Mesenchymal stem cell (in vitro differentiated cells and primary cell): ENCODE measurements around the gene CYP46A1.
A peak's percentile ranks its signal among the peaks of the same experiment; 100 is the strongest.

Source experiments
- DNase-seq: peaks from one replicate; pipeline ENCODE4 v3.0.0-alpha.2; 2013
- H2AFZ ChIP-seq: one replicate; pipeline ENCODE4 v1.6.1; 2013; ENCODE audit warnings: low read depth, mild to moderate bottlenecking, control low read depth, inconsistent platforms, low read length, moderate library complexity
- H2AK5ac ChIP-seq: 2 replicates; pipeline ENCODE4 v1.6.1; 2013; ENCODE audit warnings: low read length, moderate library complexity, mild to moderate bottlenecking, inconsistent platforms; ENCODE audit not compliant: severe bottlenecking
- H2BK120ac ChIP-seq: one replicate; pipeline ENCODE4 v1.6.1; 2013; ENCODE audit warnings: low read depth, mild to moderate bottlenecking, inconsistent platforms, low read length, moderate library complexity
- H2BK12ac ChIP-seq, 2 experiments: one replicate each; pipeline ENCODE4 v1.6.1; 2013; ENCODE audit warnings: inconsistent platforms in 2 of 2, low read length in 2 of 2, mild to moderate bottlenecking in 2 of 2, moderate library complexity in 2 of 2, control low read depth in 1 of 2
- H2BK15ac ChIP-seq: one replicate; pipeline ENCODE4 v1.6.1; 2013; ENCODE audit warnings: mild to moderate bottlenecking, low read depth, inconsistent platforms; ENCODE audit not compliant: poor library complexity, severe bottlenecking
- H2BK5ac ChIP-seq: 2 replicates; pipeline ENCODE4 v1.6.1; 2013; ENCODE audit warnings: low read depth, mild to moderate bottlenecking, low read length, control low read depth, inconsistent platforms; ENCODE audit not compliant: poor library complexity, severe bottlenecking
- H3K14ac ChIP-seq, 2 experiments: one replicate each; pipeline ENCODE4 v1.6.1; 2013; ENCODE audit warnings: inconsistent platforms in 2 of 2, low read length in 2 of 2, control low read depth in 1 of 2, mild to moderate bottlenecking in 1 of 2, moderate library complexity in 1 of 2
- H3K18ac ChIP-seq, 2 experiments: one replicate each; pipeline ENCODE4 v1.6.1; 2013; ENCODE audit warnings: inconsistent platforms in 2 of 2, low read length in 2 of 2, control low read depth in 1 of 2, low read depth in 1 of 2, mild to moderate bottlenecking in 1 of 2
- H3K23ac ChIP-seq, 2 experiments: one replicate each; pipeline ENCODE4 v1.6.1; 2013; ENCODE audit warnings: inconsistent platforms in 2 of 2, low read length in 2 of 2, mild to moderate bottlenecking in 2 of 2, moderate library complexity in 2 of 2, control low read depth in 1 of 2
- H3K27ac ChIP-seq: 2 replicates; pipeline ENCODE4 v1.5.1; 2013; ENCODE audit warnings: mild to moderate bottlenecking, moderate library complexity, low read length, control low read depth, inconsistent platforms; ENCODE audit not compliant: poor library complexity, severe bottlenecking
- H3K27me3 ChIP-seq, 2 experiments: 2 replicates each; pipeline versions ENCODE4 v1.6.1 to v1.7.0; 2013; ENCODE audit warnings: low read length in 2 of 2, mild to moderate bottlenecking in 2 of 2, moderate library complexity in 2 of 2, control low read depth in 1 of 2, inconsistent platforms in 1 of 2; ENCODE audit not compliant: control insufficient read depth in 1 of 2, insufficient read depth in 1 of 2
- H3K36me3 ChIP-seq, 2 experiments: 2 replicates each; pipeline versions ENCODE4 v1.6.1 to v1.7.0; 2013; ENCODE audit warnings: low read length in 2 of 2, control low read depth in 1 of 2, inconsistent platforms in 1 of 2, low read depth in 1 of 2, mild to moderate bottlenecking in 1 of 2; ENCODE audit not compliant: insufficient read depth in 2 of 2, control insufficient read depth in 1 of 2
- H3K4ac ChIP-seq, 2 experiments: one replicate each; pipeline ENCODE4 v1.6.1; 2013; ENCODE audit warnings: inconsistent platforms in 2 of 2, low read length in 2 of 2, mild to moderate bottlenecking in 2 of 2, moderate library complexity in 2 of 2, control low read depth in 1 of 2, low read depth in 1 of 2
- H3K4me1 ChIP-seq: 2 replicates; pipeline ENCODE4 v1.6.1; 2013; ENCODE audit warnings: low read depth, low read length, control low read depth; ENCODE audit not compliant: control insufficient read depth, insufficient read depth
- H3K4me2 ChIP-seq: 2 replicates; pipeline ENCODE4 v1.6.1; 2013; ENCODE audit warnings: low read length, mild to moderate bottlenecking, inconsistent platforms; ENCODE audit not compliant: poor library complexity, severe bottlenecking
- H3K4me3 ChIP-seq, 2 experiments: 2 replicates each; pipeline versions ENCODE4 v1.5.1 to v1.7.0; 2013; ENCODE audit warnings: low read length in 2 of 2, mild to moderate bottlenecking in 2 of 2, control low read depth in 1 of 2, low read depth in 1 of 2; ENCODE audit not compliant: insufficient read depth in 1 of 2
- H3K79me1 ChIP-seq: replicated peaks from 2 replicates; pipeline ENCODE4 v1.6.1; 2013; ENCODE audit warnings: mild to moderate bottlenecking, control low read depth, low read length, inconsistent platforms; ENCODE audit not compliant: poor library complexity, severe bottlenecking
- H3K9ac ChIP-seq: 2 replicates; pipeline ENCODE4 v1.7.0; 2013; ENCODE audit warnings: mild to moderate bottlenecking, low read length, moderate library complexity
- H3K9me3 ChIP-seq: 2 replicates; pipeline ENCODE4 v1.7.0; 2013; ENCODE audit warnings: mild to moderate bottlenecking, low read length; ENCODE audit not compliant: control insufficient read depth
- H4K8ac ChIP-seq: one replicate; pipeline ENCODE4 v1.6.1; 2013; ENCODE audit warnings: inconsistent platforms, mild to moderate bottlenecking, low read length, moderate library complexity
- H4K91ac ChIP-seq: one replicate; pipeline ENCODE4 v1.6.1; 2013; ENCODE audit warnings: mild to moderate bottlenecking, low read length, inconsistent platforms
- WGBS: methylation state at CpG from one replicate; pipeline ENCODE4 v1.1.7; 2013; ENCODE audit warnings: mixed read lengths; 5-methylcytosine and 5-hydroxymethylcytosine counted together

Gene CYP46A1

GRCh38 chr14:99755068-99755405 lies 70.9 kb downstream of the CYP46A1 start:
- Histone ChIP-seq H3K27ac (no peak overlapping the region), H3K9me3 (no peaks in the 10 kb centered on the region), H3K4ac (peak overlapping the region; percentile 15 to 19), H2AK5ac (peak overlapping the region; percentile 72), H3K36me3 (no peaks in the 10 kb centered on the region), H3K79me1 (no peaks in the 10 kb centered on the region), H3K4me3 (no peak overlapping the region), H2BK120ac (peak overlapping the region; percentile 64), H2BK5ac (no peak overlapping the region), H3K27me3 (peaks cover 0 to 7% of the 10 kb centered on the region in 2 experiments), H3K14ac (no peak overlapping the region), H3K18ac (peak overlapping the region; percentile 5 to 33), H3K4me2 (no peak overlapping the region), H3K4me1 (peaks cover 80% of the 10 kb centered on the region), H3K9ac (no peak overlapping the region), H2AFZ (no peak overlapping the region), H4K91ac (no peak overlapping the region), H4K8ac (no peak overlapping the region), H2BK12ac (peak overlapping the region; percentile 44 to 49), H2BK15ac (peak overlapping the region; percentile 44), H3K23ac (no peak overlapping the region)
- DNase-seq, result no peak
- WGBS, result 95% methylated on average over 8 of the region's 8 CpGs

GRCh38 chr14:99755629-99756603 lies 71.8 kb downstream of the CYP46A1 start:
- no peak overlapping the region for H3K23ac ChIP-seq
- 50% methylated on average over 21 of the region's 21 CpGs for WGBS
- H2AFZ ChIP-seq, result no peak overlapping the region
- peaks cover 78% of the 10 kb centered on the region for H3K4me1 ChIP-seq
- peak overlapping the region; percentile 36 for H3K9ac ChIP-seq
- H3K18ac ChIP-seq, result peak overlapping the region; percentile 6 to 91
- H3K14ac ChIP-seq, result no peak overlapping the region
- H2BK120ac ChIP-seq, result peak overlapping the region; percentile 64
- peak overlapping the region; percentile 55 for H3K27ac ChIP-seq
- H4K8ac ChIP-seq, result peak overlapping the region; percentile 65
- H2AK5ac ChIP-seq, result peak overlapping the region; percentile 73
- DNase-seq, result peak; percentile 95
- no peaks in the 10 kb centered on the region for H3K79me1 ChIP-seq
- H4K91ac ChIP-seq, result peak overlapping the region; percentile 12
- peak overlapping the region in 1 of 2 experiments; percentile 66 for H3K4ac ChIP-seq
- H3K27me3 ChIP-seq, result no peaks in the 10 kb centered on the region
- H3K36me3 ChIP-seq, result no peaks in the 10 kb centered on the region
- no peaks in the 10 kb centered on the region for H3K9me3 ChIP-seq
- peak overlapping the region; percentile 21 for H3K4me2 ChIP-seq
- H2BK12ac ChIP-seq, result peak overlapping the region; percentile 44 to 92
- H2BK15ac ChIP-seq, result peak overlapping the region; percentile 44
- H3K4me3 ChIP-seq, result no peak overlapping the region
- no peak overlapping the region for H2BK5ac ChIP-seq

- Histone ChIP-seq H3K4ac (peak overlapping the region in 1 of 2 experiments; percentile 39), H2BK5ac (no peak overlapping the region), H4K91ac (peak overlapping the region; percentile 67), H3K18ac (peak overlapping the region; percentile 56 to 91), H4K8ac (peak overlapping the region; percentile 85), H3K23ac (no peak overlapping the region), H2BK120ac (peak overlapping the region; percentile 45), H3K4me2 (no peak overlapping the region), H3K36me3 (no peaks in the 10 kb centered on the region), H3K14ac (peak overlapping the region in 1 of 2 experiments; percentile 63), H3K4me1 (peaks cover 70% of the 10 kb centered on the region), H2BK15ac (peak overlapping the region; percentile 91), H3K9ac (peak overlapping the region; percentile 33), H3K79me1 (no peaks in the 10 kb centered on the region), H2BK12ac (peak overlapping the region; percentile 65 to 80), H3K27me3 (no peaks in the 10 kb centered on the region), H3K4me3 (no peak overlapping the region), H2AK5ac (peak overlapping the region; percentile 73), H3K27ac (peak overlapping the region; percentile 55), H2AFZ (no peak overlapping the region), H3K9me3 (no peaks in the 10 kb centered on the region)
- WGBS, result 93% methylated on average over 21 of the region's 21 CpGs
- DNase-seq, result peak; percentile 34
Observed at GRCh38 chr14:99756796-99757195, 72.7 kb downstream of the CYP46A1 start.

- Histone ChIP-seq H2BK15ac (no peak overlapping the region), H4K91ac (no peak overlapping the region), H4K8ac (no peak overlapping the region), H3K27me3 (no peaks in the 10 kb centered on the region), H3K79me1 (no peaks in the 10 kb centered on the region), H2BK5ac (no peak overlapping the region), H3K23ac (no peak overlapping the region), H3K36me3 (no peaks in the 10 kb centered on the region), H2AK5ac (peak overlapping the region; percentile 83), H3K27ac (peak overlapping the region; percentile 56), H3K4me1 (peaks cover 63% of the 10 kb centered on the region), H3K9me3 (no peaks in the 10 kb centered on the region), H2BK12ac (no peak overlapping the region), H3K18ac (peak overlapping the region in 1 of 2 experiments; percentile 31), H3K4me2 (no peak overlapping the region), H3K9ac (peak overlapping the region; percentile 83), H2BK120ac (no peak overlapping the region), H3K14ac (no peak overlapping the region), H2AFZ (no peak overlapping the region), H3K4me3 (peak overlapping the region in 1 of 2 experiments; percentile 44), H3K4ac (no peak overlapping the region)
- DNase-seq, result peak; percentile 96
- 58% methylated on average over 9 of the region's 12 CpGs for WGBS
Observed at GRCh38 chr14:99757331-99758070, 73.4 kb downstream of the CYP46A1 start.
